H1 (cell line): Measurements from ENCODE around the gene PLXND1. TPM values are rescaled to one million over a fixed set of nuclear protein-coding genes. Genes with fewer than 3 reads are reported as not detected.

ENCODE experiments used
- RXRA ChIP-seq: IDR thresholded peaks from 2 replicates; pipeline ENCODE4 v1.6.1; 2011; ENCODE audit warnings: low read depth, mild to moderate bottlenecking, low read length, moderate library complexity; ENCODE audit not compliant: insufficient read depth
- TBP ChIP-seq: IDR thresholded peaks from 2 replicates; pipeline ENCODE4 v1.6.1; 2011; ENCODE audit warnings: low read depth, low read length, improper control_type of control experiment
- polyA plus RNA-seq, 7 experiments: library from polyadenylated mRNA; depleted of rRNA in 3 of 7; stranded (reverse) in 5 of 7; unstranded in 2 of 7; fragments of >200 nt in 5 of 7; fragments of 200-250 nt in 2 of 7; gene quantifications; 1 replicate in 5 of 7; 2 replicates in 1 of 7; 4 replicates in 1 of 7; pipeline versions ENCODE4 v1.2.1 to v1.2.3, GENCODE V29; 2011 to 2013; ENCODE audit warnings: missing spikeins in 2 of 7, mixed read lengths in 2 of 7
- total RNA-seq: library from RNA; stranded (reverse); fragmentation: NEBNext Ultra II Directional; extraction: Animal tissue kit (Norgen Biotek cat#: 25700); gene quantifications from 2 replicates; pipeline ENCODE4 v1.2.1, GENCODE V29; 2021

PLXND1 gene
- total and polyA plus RNA-seq, 2 of the 8 experiments (the other 6 are each of a cell fraction or from before 2014, with no cell fraction given): 17.7 to 66.4 TPM

GRCh38 chr3:129549006-129549800, 57.3 kb downstream of the PLXND1 start (continued):
- TF ChIP-seq TBP (no peak), RXRA (no peak)
